HG03432 (cell line): ENCODE results near the gene PDCD1.

Experiments used
- ATAC-seq: cut with Tn5 transposase; IDR thresholded peaks from one replicate; pipeline ENCODE4 v1.9.1; 2021; ENCODE audit warnings: mild to moderate bottlenecking, moderate library complexity; ENCODE audit not compliant: unreplicated experiment

The PDCD1 gene

GRCh38 chr2:241865957-241866789 is 7.5 kb upstream of the PDCD1 start:
- ATAC-seq: no peak

- no peak for ATAC-seq
Observed at GRCh38 chr2:241865416-241865956, 6.8 kb upstream of the PDCD1 start.

GRCh38 chr2:241864850-241865213 is 6.1 kb upstream of the PDCD1 start:
- ATAC-seq: no peak

- no peak for ATAC-seq
Observed at GRCh38 chr2:241864168-241864849, 5.6 kb upstream of the PDCD1 start.

- no peak for ATAC-seq
Observed at GRCh38 chr2:241863536-241863954, 4.9 kb upstream of the PDCD1 start.

- ATAC-seq: no peak
Observed at GRCh38 chr2:241862775-241863535, 4.3 kb upstream of the PDCD1 start.

- ATAC-seq: no peak
Observed at GRCh38 chr2:241862093-241862492, 3.4 kb upstream of the PDCD1 start.

GRCh38 chr2:241861264-241861663 is 2.6 kb upstream of the PDCD1 start:
- no peak for ATAC-seq

- ATAC-seq: peak; percentile 11
Observed at GRCh38 chr2:241860184-241861078, 1.7 kb upstream of the PDCD1 start.

GRCh38 chr2:241859436-241860183 is 916 bp upstream of the PDCD1 start:
- peak; percentile 48 for ATAC-seq

- peak; percentile 20 for ATAC-seq
Observed at GRCh38 chr2:241859017-241859435, 332 bp upstream of the PDCD1 start.

- ATAC-seq: no peak
Observed at GRCh38 chr2:241857572-241858121, 1.0 kb downstream of the PDCD1 start.

GRCh38 chr2:241857041-241857541 is 1.6 kb downstream of the PDCD1 start:
- no peak for ATAC-seq

- ATAC-seq: no peak
Observed at GRCh38 chr2:241855888-241856422, 2.7 kb downstream of the PDCD1 start.

- no peak for ATAC-seq
Observed at GRCh38 chr2:241855245-241855887, 3.3 kb downstream of the PDCD1 start.

- no peak for ATAC-seq
Observed at GRCh38 chr2:241854342-241855244, 4.1 kb downstream of the PDCD1 start.

- no peak for ATAC-seq
Observed at GRCh38 chr2:241853651-241854341, 4.9 kb downstream of the PDCD1 start.
